Activated CD8-positive, alpha-beta memory T cell treated with anti-CD3 and anti-CD28 coated beads for 4 hours (primary cell): ENCODE data around the gene PTPN6.

Source experiments
- DNase-seq, 2 donors: peaks; one replicate each; pipeline ENCODE4 v3.0.0-alpha.2; 2020; ENCODE audit warnings: low read depth in 2 of 2

The PTPN6 gene

GRCh38 chr12:6923003-6923732 lies 28.0 kb upstream of the PTPN6 start:
- DNase-seq: no peak

GRCh38 chr12:6923851-6924250 lies 27.3 kb upstream of the PTPN6 start:
- DNase-seq: no peak

GRCh38 chr12:6925239-6925539 lies 26.0 kb upstream of the PTPN6 start:
- DNase-seq: no peak

- no peak for DNase-seq
Observed at GRCh38 chr12:6925540-6926279, 25.4 kb upstream of the PTPN6 start.

GRCh38 chr12:6927379-6928021 lies 23.7 kb upstream of the PTPN6 start, which contains the start of gene ATN1:
TSS of gene ATN1 (plus strand) at chr12:6927959. CDS start at chr12:6934002, 6,043 bp downstream.
- DNase-seq: no peak

GRCh38 chr12:6928022-6928702 lies 23.0 kb upstream of the PTPN6 start:
- DNase-seq: no peak

- no peak for DNase-seq
Observed at GRCh38 chr12:6928703-6929407, 22.3 kb upstream of the PTPN6 start.

- no peak for DNase-seq
Observed at GRCh38 chr12:6929466-6930452, 21.4 kb upstream of the PTPN6 start.

- no peak for DNase-seq
Observed at GRCh38 chr12:6932766-6933165, 18.4 kb upstream of the PTPN6 start.

- DNase-seq: no peak
Observed at GRCh38 chr12:6934110-6934509, 17.0 kb upstream of the PTPN6 start.

- no peak for DNase-seq
Observed at GRCh38 chr12:6935371-6936193, 15.6 kb upstream of the PTPN6 start.

- no peak for DNase-seq
Observed at GRCh38 chr12:6936194-6936635, 14.9 kb upstream of the PTPN6 start.

- no peak for DNase-seq
Observed at GRCh38 chr12:6936636-6937480, 14.3 kb upstream of the PTPN6 start.

GRCh38 chr12:6937481-6938352 lies 13.4 kb upstream of the PTPN6 start:
- peak; percentile 83 to 87 for DNase-seq

- DNase-seq: no peak
Observed at GRCh38 chr12:6938353-6939190, 12.6 kb upstream of the PTPN6 start.

GRCh38 chr12:6939191-6939540 lies 12.0 kb upstream of the PTPN6 start:
- DNase-seq: no peak

GRCh38 chr12:6941267-6941666 lies 9.9 kb upstream of the PTPN6 start:
- no peak for DNase-seq
